WERI-Rb-1 (cell line): ENCODE measurements around the gene GRIK4.
A peak's percentile ranks its signal among the peaks of the same experiment; 100 is the strongest.

Source experiments
- DNase-seq: peaks from one replicate; pipeline ENCODE4 v3.0.0-alpha.2; 2020
- H3K27ac ChIP-seq: fragments of 250-450 bp; sonication (Bioruptor Pico); 2 replicates; pipeline ENCODE4 v1.5.1; 2020; ENCODE audit warnings: mild to moderate bottlenecking, moderate library complexity
- H3K27me3 ChIP-seq: fragments of 250-450 bp; sonication (Bioruptor Pico); 2 replicates; pipeline ENCODE4 v1.5.1; 2021; ENCODE audit warnings: mild to moderate bottlenecking, low read depth, moderate library complexity; ENCODE audit not compliant: insufficient read depth, severe bottlenecking
- H3K36me3 ChIP-seq: fragments of 250-450 bp; sonication (Bioruptor Pico); 2 replicates; pipeline ENCODE4 v1.5.1; 2020; ENCODE audit warnings: mild to moderate bottlenecking, moderate library complexity
- H3K4me3 ChIP-seq: 2 replicates; pipeline ENCODE4 v1.5.1; 2011; ENCODE audit warnings: low read depth, mild to moderate bottlenecking, control low read depth, low read length
- H3K9me3 ChIP-seq: fragments of 250-450 bp; sonication (Bioruptor Pico); 2 replicates; pipeline ENCODE4 v1.5.1; 2021; ENCODE audit warnings: mild to moderate bottlenecking, moderate library complexity; ENCODE audit not compliant: severe bottlenecking
- TF ChIP-seq, protein P1 (sequence below): IDR thresholded peaks from 2 replicates; pipeline ENCODE4 v1.5.1; 2011; ENCODE audit warnings: low read depth, mild to moderate bottlenecking, control low read depth, inconsistent platforms, low read length

GRIK4 gene

DNA sequence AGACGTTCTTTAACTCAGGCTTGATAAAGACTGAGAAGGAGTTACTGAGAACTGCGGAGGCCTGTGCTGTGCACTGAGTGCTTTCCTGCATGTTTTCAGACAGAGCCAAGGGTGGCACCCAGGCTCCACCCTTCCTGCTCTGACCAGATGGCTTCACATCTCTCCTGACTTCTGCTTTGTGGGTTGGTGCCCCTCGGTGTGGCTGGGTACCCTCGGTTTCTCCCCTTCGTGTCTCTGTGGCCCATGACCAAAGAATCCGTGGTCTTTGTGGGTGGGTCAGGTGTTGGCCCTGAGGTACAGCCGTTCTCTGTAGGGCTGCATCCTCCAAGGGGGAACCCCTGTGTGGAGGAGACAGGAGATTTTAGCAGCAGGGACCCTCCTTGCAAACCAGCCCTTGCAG, 34.3 kb downstream of the GRIK4 start:
- Histone ChIP-seq H3K27ac (no peak overlapping the region), H3K36me3 (no peaks in the 10 kb centered on the region), H3K27me3 (no peaks in the 10 kb centered on the region), H3K4me3 (no peak overlapping the region), H3K9me3 (no peaks in the 10 kb centered on the region)
- TF ChIP-seq, protein P1, sequence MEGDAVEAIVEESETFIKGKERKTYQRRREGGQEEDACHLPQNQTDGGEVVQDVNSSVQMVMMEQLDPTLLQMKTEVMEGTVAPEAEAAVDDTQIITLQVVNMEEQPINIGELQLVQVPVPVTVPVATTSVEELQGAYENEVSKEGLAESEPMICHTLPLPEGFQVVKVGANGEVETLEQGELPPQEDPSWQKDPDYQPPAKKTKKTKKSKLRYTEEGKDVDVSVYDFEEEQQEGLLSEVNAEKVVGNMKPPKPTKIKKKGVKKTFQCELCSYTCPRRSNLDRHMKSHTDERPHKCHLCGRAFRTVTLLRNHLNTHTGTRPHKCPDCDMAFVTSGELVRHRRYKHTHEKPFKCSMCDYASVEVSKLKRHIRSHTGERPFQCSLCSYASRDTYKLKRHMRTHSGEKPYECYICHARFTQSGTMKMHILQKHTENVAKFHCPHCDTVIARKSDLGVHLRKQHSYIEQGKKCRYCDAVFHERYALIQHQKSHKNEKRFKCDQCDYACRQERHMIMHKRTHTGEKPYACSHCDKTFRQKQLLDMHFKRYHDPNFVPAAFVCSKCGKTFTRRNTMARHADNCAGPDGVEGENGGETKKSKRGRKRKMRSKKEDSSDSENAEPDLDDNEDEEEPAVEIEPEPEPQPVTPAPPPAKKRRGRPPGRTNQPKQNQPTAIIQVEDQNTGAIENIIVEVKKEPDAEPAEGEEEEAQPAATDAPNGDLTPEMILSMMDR: no peak
- DNase-seq: no peak

DNA sequence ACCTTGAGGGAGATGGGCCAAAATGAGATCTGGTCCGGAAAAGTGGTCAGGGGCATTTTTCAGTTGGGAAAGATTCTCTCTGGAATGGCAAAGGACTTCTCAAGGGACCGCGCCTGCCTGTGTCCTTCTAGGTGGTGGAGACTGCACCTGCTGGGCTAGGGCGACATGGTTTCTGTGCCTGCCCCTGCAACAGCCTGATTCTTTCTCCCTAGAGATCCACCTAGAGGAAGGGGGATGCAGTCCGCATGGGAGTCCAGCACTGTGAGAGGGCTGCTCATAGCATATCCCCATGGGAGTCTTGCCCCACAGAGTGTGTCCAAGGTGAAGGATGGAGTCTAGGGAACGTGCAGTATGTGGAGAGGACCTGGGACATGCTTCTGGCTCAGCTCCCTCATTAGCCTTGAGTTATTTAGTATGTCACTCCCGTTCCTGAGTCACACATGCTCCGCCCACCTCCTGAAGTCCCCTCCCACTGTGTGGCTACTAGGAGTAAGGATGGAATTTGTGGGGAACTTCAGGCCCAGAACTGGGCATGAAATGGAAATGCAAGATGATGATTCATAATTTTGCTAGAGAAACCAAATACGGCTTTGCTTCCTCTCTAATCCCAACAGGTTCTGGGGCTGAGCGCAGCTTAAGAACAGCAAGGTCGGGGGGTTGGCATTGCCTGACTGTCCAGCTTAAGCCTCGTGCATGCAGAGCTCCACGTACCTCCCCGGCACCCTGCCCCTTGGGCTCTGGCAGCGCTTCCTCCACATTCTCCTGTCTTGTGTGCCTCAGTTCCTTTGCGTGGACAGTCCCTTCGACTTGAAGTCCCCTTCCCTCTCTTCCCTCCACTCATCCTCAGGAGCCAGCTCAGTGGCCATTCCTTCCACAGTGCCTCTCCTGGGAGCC, 35.0 kb downstream of the GRIK4 start:
- Histone ChIP-seq H3K9me3 (no peaks in the 10 kb centered on the region), H3K36me3 (no peaks in the 10 kb centered on the region), H3K4me3 (no peak overlapping the region), H3K27ac (no peak overlapping the region), H3K27me3 (no peaks in the 10 kb centered on the region)
- TF ChIP-seq, protein P1: no peak
- DNase-seq: peak; percentile 57

DNA sequence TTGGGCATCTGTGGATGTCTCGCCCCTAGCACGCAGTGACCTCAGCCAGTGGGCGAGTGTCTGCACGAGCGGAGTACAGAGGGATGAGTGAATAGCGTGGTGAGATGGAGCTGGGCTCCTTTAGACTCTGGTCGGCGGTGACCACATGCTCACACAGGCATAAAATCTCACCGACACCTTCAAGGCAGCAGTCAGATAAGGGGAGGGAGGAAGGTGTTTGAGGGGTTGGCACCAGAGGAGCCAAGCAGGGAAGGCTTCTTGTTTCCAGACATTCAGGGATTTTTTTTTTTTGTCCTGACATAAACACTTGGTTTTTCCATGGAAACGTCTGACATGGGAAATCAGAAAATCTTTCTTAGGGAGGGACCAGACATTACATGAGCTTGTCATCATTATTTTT, 35.8 kb downstream of the GRIK4 start:
- no peaks in the 10 kb centered on the region for H3K9me3 ChIP-seq
- DNase-seq: no peak
- no peak overlapping the region for H3K4me3 ChIP-seq
- no peaks in the 10 kb centered on the region for H3K36me3 ChIP-seq
- TF ChIP-seq, protein P1: no peak
- H3K27me3 ChIP-seq: no peaks in the 10 kb centered on the region
- no peak overlapping the region for H3K27ac ChIP-seq

DNA sequence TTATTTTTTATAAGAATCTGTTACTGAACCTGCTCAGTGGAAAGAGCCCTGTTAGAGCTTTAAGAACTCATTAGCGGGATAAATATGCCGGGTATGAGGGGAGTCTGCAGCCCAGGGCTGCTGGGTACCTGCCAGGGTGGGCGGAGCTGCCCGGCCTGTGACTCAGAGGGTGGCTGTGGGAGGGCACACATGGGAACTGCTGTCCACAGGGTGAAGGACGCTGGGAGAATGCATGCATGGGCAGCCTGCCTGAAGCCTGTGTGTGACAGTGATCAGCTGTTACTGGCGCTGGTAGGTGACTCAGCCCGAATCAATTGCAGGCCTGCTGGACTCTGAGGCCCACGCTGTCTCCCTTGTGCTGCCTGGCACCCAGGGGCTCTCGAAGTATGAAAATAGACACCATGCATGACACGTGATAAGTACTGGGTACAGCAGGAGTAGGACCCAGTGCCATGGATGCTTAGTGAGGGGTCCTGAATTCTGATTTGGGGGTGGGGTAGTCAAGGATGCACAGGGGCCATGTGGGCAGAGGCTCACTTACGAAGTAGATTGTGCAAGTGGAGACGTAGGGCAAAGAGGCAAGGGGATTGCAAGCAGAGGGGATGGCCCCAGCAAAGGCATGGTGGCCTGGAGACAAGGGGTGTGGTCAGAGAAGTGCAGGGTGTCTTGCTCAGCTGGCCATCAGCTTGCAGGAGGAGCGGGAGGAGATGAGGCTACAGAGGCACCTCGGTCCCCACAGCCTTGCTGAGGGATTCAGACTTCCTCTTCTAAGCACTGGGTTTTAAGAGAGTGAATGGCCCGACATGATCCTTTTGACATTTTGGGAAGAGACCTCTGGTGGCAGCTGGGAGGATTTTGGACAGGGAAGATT, 36.5 kb downstream of the GRIK4 start:
- DNase-seq: peak; percentile 44
- TF ChIP-seq, protein P1: no peak
- Histone ChIP-seq H3K36me3 (no peaks in the 10 kb centered on the region), H3K27ac (no peak overlapping the region), H3K4me3 (no peak overlapping the region), H3K27me3 (no peaks in the 10 kb centered on the region), H3K9me3 (no peaks in the 10 kb centered on the region)

DNA sequence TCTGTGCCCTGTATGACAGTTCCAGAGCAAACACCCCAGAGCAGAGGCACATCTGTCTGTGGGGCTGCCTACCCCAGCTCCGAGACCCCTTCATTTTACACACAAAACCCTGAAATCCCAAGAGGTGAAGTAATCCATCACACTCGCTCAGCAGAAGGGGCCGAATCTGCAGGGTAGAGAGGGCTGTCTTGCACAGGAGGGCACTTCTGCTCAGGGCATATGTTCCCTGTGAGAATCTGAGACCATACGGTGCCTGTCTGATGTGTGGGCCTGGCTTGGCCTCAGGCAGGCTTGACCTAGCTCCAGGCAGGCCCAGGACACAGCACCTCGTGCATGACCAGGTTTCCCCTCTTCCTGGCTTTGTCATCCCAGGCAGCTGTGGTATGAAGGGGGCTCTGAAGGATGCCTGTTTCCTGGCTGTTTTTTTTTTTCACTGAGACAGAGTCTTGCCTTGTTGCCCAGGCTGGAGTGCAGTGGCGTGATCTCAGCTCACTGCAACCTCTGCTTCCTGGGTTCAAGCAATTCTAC, 37.2 kb downstream of the GRIK4 start:
- Histone ChIP-seq H3K36me3 (no peaks in the 10 kb centered on the region), H3K4me3 (no peak overlapping the region), H3K27me3 (no peaks in the 10 kb centered on the region), H3K27ac (no peak overlapping the region), H3K9me3 (no peaks in the 10 kb centered on the region)
- DNase-seq: no peak
- TF ChIP-seq, protein P1: no peak
